ENCODE measurements around the gene MSMP. TPM values are rescaled to one million over a fixed set of nuclear protein-coding genes. Genes with fewer than 3 reads are reported as not detected.

Gene MSMP
- total RNA-seq, 1 donor from 2014 or later = not detected

DNA sequence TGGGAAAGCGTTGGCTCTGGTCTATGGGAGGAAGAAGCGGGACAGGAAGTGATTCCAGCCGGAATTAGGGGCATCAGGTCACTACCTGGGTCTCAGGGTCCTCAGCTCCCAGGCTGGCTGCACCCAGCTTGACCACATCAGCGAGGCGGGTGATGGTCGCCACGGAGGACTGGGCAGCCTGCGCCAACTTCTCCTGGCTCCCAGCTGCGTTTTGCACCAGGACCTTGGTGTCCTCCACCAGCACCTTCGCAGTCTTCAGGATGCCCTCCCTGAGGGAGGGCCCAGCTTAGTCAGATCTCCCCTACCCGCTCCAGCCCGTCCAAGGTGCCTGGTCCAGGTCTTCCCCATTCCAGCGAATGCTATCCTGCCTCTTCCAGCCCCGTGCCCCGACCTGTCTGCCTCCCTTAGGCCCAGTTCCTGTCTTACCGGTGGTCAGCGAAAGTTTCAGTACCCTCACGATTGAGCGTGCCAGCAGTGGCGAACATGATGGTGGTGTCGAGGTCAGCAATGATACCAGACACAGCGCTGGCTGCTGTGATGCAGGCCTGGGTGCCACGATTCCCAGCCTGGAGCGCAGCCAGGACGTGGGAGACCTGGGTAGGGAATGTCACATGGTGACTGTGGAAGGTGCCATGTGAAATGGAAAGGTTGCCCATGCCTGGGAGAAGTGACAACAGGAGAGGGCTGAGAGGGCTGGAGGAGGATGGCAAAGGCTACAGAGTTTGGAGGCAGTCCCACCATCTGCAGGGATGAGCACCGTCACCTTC lies 50.0 kb downstream of the MSMP start:
- TF ChIP-seq, protein P1, sequence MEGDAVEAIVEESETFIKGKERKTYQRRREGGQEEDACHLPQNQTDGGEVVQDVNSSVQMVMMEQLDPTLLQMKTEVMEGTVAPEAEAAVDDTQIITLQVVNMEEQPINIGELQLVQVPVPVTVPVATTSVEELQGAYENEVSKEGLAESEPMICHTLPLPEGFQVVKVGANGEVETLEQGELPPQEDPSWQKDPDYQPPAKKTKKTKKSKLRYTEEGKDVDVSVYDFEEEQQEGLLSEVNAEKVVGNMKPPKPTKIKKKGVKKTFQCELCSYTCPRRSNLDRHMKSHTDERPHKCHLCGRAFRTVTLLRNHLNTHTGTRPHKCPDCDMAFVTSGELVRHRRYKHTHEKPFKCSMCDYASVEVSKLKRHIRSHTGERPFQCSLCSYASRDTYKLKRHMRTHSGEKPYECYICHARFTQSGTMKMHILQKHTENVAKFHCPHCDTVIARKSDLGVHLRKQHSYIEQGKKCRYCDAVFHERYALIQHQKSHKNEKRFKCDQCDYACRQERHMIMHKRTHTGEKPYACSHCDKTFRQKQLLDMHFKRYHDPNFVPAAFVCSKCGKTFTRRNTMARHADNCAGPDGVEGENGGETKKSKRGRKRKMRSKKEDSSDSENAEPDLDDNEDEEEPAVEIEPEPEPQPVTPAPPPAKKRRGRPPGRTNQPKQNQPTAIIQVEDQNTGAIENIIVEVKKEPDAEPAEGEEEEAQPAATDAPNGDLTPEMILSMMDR (conservative IDR thresholded peaks at IDR 0.05; ENCODE audit: low read depth, low read length) = no peak
- DNase-seq (ENCODE audit: low read depth) = no peak
- H3K4me3 ChIP-seq (ENCODE audit: low read depth, low read length) = no peak overlapping the region

Other genes with a start within 250 kb of the MSMP start
- gene TESK1, start 149.0 kb downstream of the MSMP start, total RNA-seq = 23.5 and 24.0 TPM in 2 replicates
- gene CD72, start 135.9 kb downstream of the MSMP start, total RNA-seq = 0.51 and 1.2 TPM in 2 replicates
- not detected in 2 replicates for gene SIT1, start 103.3 kb downstream of the MSMP start, total RNA-seq
- gene RMRP, start 96.3 kb downstream of the MSMP start, total RNA-seq = 3,154 and 10,636 TPM in 2 replicates
- 19.0 and 35.4 TPM in 2 replicates for gene CCDC107, start 96.0 kb downstream of the MSMP start, total RNA-seq
- 11.9 and 17.5 TPM in 2 replicates for gene ARHGEF39, start 89.1 kb downstream of the MSMP start, total RNA-seq
- gene CA9, start 80.3 kb downstream of the MSMP start, total RNA-seq = 0.43 TPM in 1 of 2 replicates, not detected in the other
- 265 and 267 TPM in 2 replicates for gene TPM2, start 64.4 kb downstream of the MSMP start, total RNA-seq
- 114 and 177 TPM in 2 replicates for gene TLN1, start 22.1 kb downstream of the MSMP start, total RNA-seq
- 49.9 and 66.4 TPM in 2 replicates for gene CREB3, start 21.6 kb downstream of the MSMP start, total RNA-seq
- gene GBA2, start 5.0 kb downstream of the MSMP start, total RNA-seq = 32.8 and 39.3 TPM in 2 replicates
- 13.6 and 14.9 TPM in 2 replicates for gene RGP1, start 5.0 kb downstream of the MSMP start, total RNA-seq
- gene NPR2, start 37.3 kb upstream of the MSMP start, total RNA-seq = 7.3 and 11.0 TPM in 2 replicates
- 0.12 and 0.14 TPM in 2 replicates for gene SPAG8, start 58.0 kb upstream of the MSMP start, total RNA-seq
- gene HINT2, start 60.8 kb upstream of the MSMP start, total RNA-seq = 25.9 and 32.5 TPM in 2 replicates
- gene FAM221B, start 74.5 kb upstream of the MSMP start, total RNA-seq = not detected in 2 replicates
- 2.5 and 4.2 TPM in 2 replicates for gene TMEM8B, start 75.0 kb upstream of the MSMP start, total RNA-seq
- gene OR13J1, start 116.1 kb upstream of the MSMP start, total RNA-seq = not detected in 2 replicates
- gene HRCT1, start 151.9 kb upstream of the MSMP start, total RNA-seq = 0.58 TPM in 1 of 2 replicates, not detected in the other
- gene SPAAR, start 155.2 kb upstream of the MSMP start, total RNA-seq = 0.29 TPM in 1 of 2 replicates, not detected in the other
- not detected in 2 replicates for gene OR2S2, start 203.9 kb upstream of the MSMP start, total RNA-seq

Data from epithelial cell of proximal tubule (primary cell).